ENCODE data around the gene RASD2.

Gene RASD2

GRCh38 chr22:35596821-35597220 is 56.2 kb downstream of the RASD2 start:
- TF ChIP-seq CTCF (IDR thresholded peaks at IDR 0.05): no peak

- no peak for TF ChIP-seq CTCF (IDR thresholded peaks at IDR 0.05)
These were observed 57.2 kb downstream of the RASD2 start for GRCh38 chr22:35597692-35598395.

GRCh38 chr22:35598396-35598710 is 57.7 kb downstream of the RASD2 start:
- no peak for TF ChIP-seq CTCF (IDR thresholded peaks at IDR 0.05)

- TF ChIP-seq CTCF (IDR thresholded peaks at IDR 0.05): no peak
These were observed 58.7 kb downstream of the RASD2 start for GRCh38 chr22:35599364-35599763.

- no peak for TF ChIP-seq CTCF (IDR thresholded peaks at IDR 0.05)
These were observed 59.8 kb downstream of the RASD2 start for GRCh38 chr22:35600476-35600875.

GRCh38 chr22:35601013-35601580 is 60.5 kb downstream of the RASD2 start:
- no peak for TF ChIP-seq CTCF (IDR thresholded peaks at IDR 0.05)

- no peak for TF ChIP-seq CTCF (IDR thresholded peaks at IDR 0.05)
These were observed 61.3 kb downstream of the RASD2 start for GRCh38 chr22:35601743-35602615.
